H7 (cell line): ENCODE measurements around the gene KIFC3. TPM values are rescaled to one million over a fixed set of nuclear protein-coding genes. Genes with fewer than 3 reads are reported as not detected.
"Not testable (repeated sequence)": the region's sequence is repeated elsewhere in the genome, so short reads cannot be mapped to it uniquely, and the experiment has no call there.

Source experiments
- DNase-seq: peaks from one replicate; pipeline ENCODE4 v3.0.0; 2012
- H3K27me3 ChIP-seq: 2 replicates; pipeline ENCODE4 v1.6.0; 2011; ENCODE audit warnings: mild to moderate bottlenecking, low read length; ENCODE audit not compliant: control insufficient read depth, insufficient read depth
- H3K36me3 ChIP-seq: replicated peaks from 2 replicates; pipeline ENCODE4 v1.5.1; 2011; ENCODE audit warnings: low read length; ENCODE audit not compliant: control insufficient read depth, insufficient read depth
- H3K4me3 ChIP-seq: 2 replicates; pipeline ENCODE4 v1.5.1; 2011; ENCODE audit warnings: low read depth, mild to moderate bottlenecking, control low read depth, low read length, moderate library complexity; ENCODE audit not compliant: insufficient read depth
- total RNA-seq: library from RNA; depleted of rRNA; stranded (reverse); fragments of >200 nt; shearing (Covaris generic); gene quantifications from 2 replicates; pipeline ENCODE4 v1.2.3, GENCODE V29; 2014

Gene KIFC3
- total RNA-seq, 1 experiment from 2014 or later = 20.4 TPM

DNA sequence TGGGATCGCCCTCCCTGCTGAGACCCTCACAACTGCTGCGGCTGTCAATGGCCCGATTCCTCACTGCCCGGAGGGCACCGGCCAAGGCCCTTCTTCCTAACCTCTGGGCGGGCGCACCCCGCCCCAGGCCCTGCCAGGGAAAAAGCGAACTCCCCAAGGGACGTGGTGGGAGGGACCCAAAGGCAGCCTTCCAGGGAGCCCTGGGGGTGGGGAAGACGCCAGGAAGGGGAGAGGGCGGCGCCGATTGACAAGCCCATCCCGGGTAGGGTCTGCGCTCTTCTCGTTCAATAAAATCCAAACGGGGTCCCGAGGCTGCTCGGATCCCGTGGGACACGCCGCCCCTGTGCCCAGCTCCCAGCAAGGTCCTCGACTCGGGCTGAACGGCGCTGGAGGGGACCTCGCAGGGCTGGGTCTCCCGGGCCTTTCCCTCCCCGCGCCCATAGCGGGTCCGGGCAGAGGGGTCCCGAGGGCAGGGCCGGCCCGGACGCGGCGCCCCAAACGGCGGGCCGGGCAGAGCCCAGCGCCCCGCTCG lies 416 bp downstream of the KIFC3 start:
- Histone ChIP-seq H3K36me3 (no peaks in the 10 kb centered on the region), H3K4me3 (peak overlapping the region; percentile 64), H3K27me3 (no peaks in the 10 kb centered on the region; the same call in 1 of the 2 replicates)
- DNase-seq = peak; percentile 85

GRCh38 chr16:57801098-57801808 lies 1.0 kb downstream of the KIFC3 start:
- Histone ChIP-seq H3K27me3 (no peaks in the 10 kb centered on the region; the same call in 1 of the 2 replicates), H3K4me3 (peak overlapping the region; percentile 64), H3K36me3 (no peaks in the 10 kb centered on the region)
- DNase-seq = peak; percentile 56

- H3K36me3 ChIP-seq = no peaks in the 10 kb centered on the region
- DNase-seq = peak; percentile 13
- H3K27me3 ChIP-seq = no peaks in the 10 kb centered on the region; the same call in 1 of the 2 replicates
- no peak overlapping the region for H3K4me3 ChIP-seq
Measured at GRCh38 chr16:57800200-57801097, 1.8 kb downstream of the KIFC3 start.

DNA sequence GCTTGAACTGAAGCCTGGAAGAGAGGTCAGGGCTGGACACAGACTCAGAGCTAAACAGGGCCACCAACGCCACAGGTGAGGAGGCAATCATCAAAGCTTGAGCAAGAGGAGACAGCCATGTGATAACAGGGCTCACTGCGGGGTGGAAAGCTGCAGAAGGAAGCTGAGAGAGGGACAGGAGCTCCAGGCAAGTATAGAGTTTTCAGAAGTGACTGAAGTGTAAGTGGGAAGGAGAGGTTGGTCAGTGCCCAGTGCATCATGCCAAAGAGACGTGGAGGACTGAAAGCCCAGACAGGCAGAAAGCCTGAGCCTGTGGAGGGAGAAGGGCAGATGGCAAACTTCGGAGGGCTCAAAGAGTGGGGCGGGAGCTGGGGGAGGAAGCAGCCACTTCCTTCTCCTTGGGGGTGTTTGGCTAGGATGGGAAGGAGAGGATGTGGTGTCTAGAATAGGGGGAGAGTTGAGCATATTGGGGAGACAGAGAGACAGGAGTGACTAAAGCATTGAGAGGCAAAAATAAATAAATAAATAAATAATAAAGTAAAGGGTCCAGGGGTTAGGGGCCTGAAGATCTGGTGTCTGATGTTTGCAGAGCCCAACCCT lies 2.6 kb downstream of the KIFC3 start:
- no peaks in the 10 kb centered on the region for H3K36me3 ChIP-seq
- H3K4me3 ChIP-seq = no peak overlapping the region
- H3K27me3 ChIP-seq = no peaks in the 10 kb centered on the region; the same call in 1 of the 2 replicates
- peak; percentile 19 for DNase-seq

GRCh38 chr16:57798953-57799599 lies 3.2 kb downstream of the KIFC3 start:
- no peak overlapping the region for H3K4me3 ChIP-seq
- DNase-seq = peak; percentile 21
- no peaks in the 10 kb centered on the region for H3K36me3 ChIP-seq
- no peaks in the 10 kb centered on the region; the same call in 1 of the 2 replicates for H3K27me3 ChIP-seq

- Histone ChIP-seq H3K4me3 (no peak overlapping the region), H3K27me3 (no peaks in the 10 kb centered on the region; the same call in 1 of the 2 replicates), H3K36me3 (no peaks in the 10 kb centered on the region)
- DNase-seq = no peak
Measured at GRCh38 chr16:57798267-57798810, 4.0 kb downstream of the KIFC3 start.

DNA sequence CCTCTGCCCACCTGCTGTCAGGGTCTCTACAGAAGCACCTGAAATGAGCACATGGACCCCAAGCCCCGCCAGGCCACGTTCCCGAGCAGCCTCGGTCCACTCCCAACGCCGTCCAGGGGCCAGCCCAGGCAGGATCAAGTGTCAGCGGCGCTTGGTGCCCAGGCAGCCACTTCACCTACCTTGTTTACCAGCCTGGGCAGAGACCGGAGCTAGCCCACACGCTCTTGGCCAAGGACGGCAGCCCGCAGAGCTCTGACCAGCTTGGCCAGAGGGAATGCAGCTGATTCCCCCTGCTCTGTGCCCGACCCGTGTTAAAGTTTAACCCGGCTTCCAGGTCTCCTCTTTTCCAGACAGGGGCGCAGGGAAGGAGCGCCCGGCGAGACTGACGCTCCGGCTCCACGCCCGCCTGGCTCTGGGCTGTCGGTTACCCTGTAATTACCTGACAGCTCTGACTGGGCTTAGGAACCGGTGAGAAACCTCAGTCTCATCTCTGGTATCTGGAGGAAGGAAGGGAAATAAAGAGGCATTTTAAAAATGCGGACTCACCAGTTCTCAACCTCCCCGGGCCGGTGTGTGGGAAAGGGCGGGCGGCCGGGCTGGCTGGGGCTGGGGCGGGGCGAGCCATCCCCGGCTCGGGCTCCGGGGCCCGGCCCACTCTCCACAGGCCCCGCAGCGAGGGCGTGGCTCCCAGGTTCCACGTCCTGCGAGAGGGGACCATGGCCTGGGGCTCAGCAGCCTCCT lies 4.6 kb downstream of the KIFC3 start:
- DNase-seq = peak; percentile 92
- Histone ChIP-seq H3K36me3 (no peaks in the 10 kb centered on the region), H3K4me3 (no peak overlapping the region), H3K27me3 (no peaks in the 10 kb centered on the region; the same call in 1 of the 2 replicates)

GRCh38 chr16:57797216-57797525 lies 5.1 kb downstream of the KIFC3 start:
- no peak for DNase-seq
- Histone ChIP-seq H3K4me3 (no peak overlapping the region), H3K36me3 (no peaks in the 10 kb centered on the region), H3K27me3 (no peaks in the 10 kb centered on the region; the same call in 1 of the 2 replicates)

DNA sequence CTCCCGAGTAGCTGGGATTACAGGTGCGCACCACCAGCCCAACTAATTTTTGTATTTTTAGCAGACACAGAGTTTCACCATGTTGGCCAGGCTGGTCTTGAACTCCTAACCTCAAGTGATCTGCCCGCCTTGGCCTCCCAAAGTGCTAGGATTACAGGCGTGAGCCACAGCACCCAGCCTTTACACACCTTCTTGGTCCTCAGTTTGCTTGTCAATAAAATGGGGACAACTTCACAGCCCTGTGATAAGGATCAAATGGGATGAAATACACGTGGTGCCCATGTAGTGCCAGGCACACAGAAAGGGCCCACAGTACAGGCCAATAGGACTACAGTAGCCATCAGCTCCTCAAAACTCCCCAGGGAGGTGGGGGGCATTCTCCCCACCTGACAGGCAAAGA lies 6.3 kb downstream of the KIFC3 start:
- H3K27me3 ChIP-seq, DNase-seq, H3K4me3 ChIP-seq, H3K36me3 ChIP-seq: not testable (repeated sequence)

DNA sequence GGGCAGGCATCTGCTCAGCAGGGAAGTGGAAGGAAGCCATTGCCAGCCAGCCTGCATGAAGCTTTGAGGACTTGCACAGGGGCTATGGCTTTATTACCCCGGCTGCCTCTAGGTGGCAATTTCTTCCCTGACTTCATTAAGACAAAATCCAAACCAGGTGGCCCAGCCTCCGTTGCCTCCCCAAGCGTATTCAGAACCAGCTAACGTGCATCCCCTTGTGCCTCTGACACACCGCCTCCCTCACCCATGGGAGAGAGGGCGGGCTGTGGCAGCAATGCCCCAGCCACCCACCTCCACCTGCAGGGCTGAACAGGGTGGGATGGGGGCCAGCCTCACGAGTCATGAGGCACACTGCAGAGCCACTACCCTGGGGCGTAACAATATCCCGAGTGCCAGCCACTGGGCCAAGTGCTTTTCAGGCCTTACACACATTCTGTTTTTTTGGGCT lies 6.8 kb downstream of the KIFC3 start:
- Histone ChIP-seq H3K36me3 (no peaks in the 10 kb centered on the region), H3K27me3 (no peaks in the 10 kb centered on the region; the same call in 1 of the 2 replicates), H3K4me3 (no peak overlapping the region)
- peak; percentile 90 for DNase-seq

DNA sequence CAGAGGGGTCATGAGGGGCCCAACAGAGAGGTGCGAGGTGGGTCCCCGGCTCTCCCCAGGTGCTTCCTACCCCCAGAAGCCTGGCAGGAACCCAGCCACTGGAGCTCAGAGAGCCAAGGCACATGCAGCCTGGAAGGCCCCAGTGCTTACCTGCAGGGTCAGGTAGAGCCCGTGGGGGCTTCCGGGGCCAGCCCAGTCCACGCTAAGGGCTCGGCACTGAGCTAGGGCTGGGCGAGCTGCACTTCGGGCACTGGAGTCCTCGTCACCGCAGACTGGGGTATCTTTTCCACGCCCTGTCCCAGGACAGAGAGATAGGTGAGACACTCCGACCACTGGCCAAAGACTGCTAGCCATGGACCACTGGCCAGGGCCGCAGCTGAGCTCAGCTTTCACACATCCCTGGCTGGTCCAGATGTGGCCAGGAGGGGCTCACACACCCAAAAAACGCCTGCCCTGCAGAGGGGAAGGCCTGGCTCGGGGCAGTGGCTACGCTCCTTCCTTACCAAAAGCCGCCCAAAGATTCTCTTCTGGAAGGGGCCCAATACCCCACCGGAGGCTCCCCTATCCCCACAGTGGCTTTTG lies 7.4 kb downstream of the KIFC3 start:
- DNase-seq = peak; percentile 75
- no peak overlapping the region for H3K4me3 ChIP-seq
- H3K27me3 ChIP-seq = no peaks in the 10 kb centered on the region; the same call in 1 of the 2 replicates
- no peaks in the 10 kb centered on the region for H3K36me3 ChIP-seq

GRCh38 chr16:57791893-57792461 lies 10.3 kb downstream of the KIFC3 start:
- Histone ChIP-seq H3K36me3 (no peaks in the 10 kb centered on the region), H3K27me3 (no peaks in the 10 kb centered on the region), H3K4me3 (no peak overlapping the region)
- DNase-seq = no peak
